Endothelial cell of umbilical vein (primary cell): ENCODE results near the gene RAD9B. TPM values are rescaled to one million over a fixed set of nuclear protein-coding genes. Genes with fewer than 3 reads are reported as not detected.

ENCODE experiments used
- BruUV-seq: library from RNA; stranded (reverse); fragments of 400-500 nt; replicated peaks from 2 replicates; lab custom pipeline; 2021; lab: Mats Ljungman, UMichigan
- CTCF ChIA-PET: fragments of 300-600, 350-600 bp; sonication (Branson Sonifier 250); formaldehyde crosslinking; loops from one replicate; lab custom pipeline; 2021; ENCODE audit warnings: antibody characterized with exemption, inconsistent platforms; lab: Charles Lee
- POLR2A ChIA-PET: fragments of 300-600, 350-600 bp; sonication (Branson Sonifier 250); formaldehyde crosslinking; loops from one replicate; lab custom pipeline; 2021; ENCODE audit warnings: antibody characterized with exemption, inconsistent platforms; lab: Charles Lee
- DNase-seq: peaks from one replicate; pipeline ENCODE4 v3.0.0-alpha.2; 2011; ENCODE audit warnings: low read depth, low spot score
- FAIRE-seq: peaks from 2 replicates; lab custom pipeline; 2011; peaks lifted over from hg19 to GRCh38; lab: Jason Lieb, UNC
- H2AFZ ChIP-seq: 2 replicates; pipeline ENCODE4 v1.6.0; 2012; ENCODE audit warnings: low read depth, low read length, control low read depth, inconsistent platforms
- H3K27ac ChIP-seq: 2 replicates; pipeline ENCODE4 v1.5.1; 2011; ENCODE audit warnings: low read depth, mild to moderate bottlenecking, control low read depth, low read length, moderate library complexity; ENCODE audit not compliant: insufficient read depth
- H3K27me3 ChIP-seq, 2 experiments: 2 replicates each; pipeline versions ENCODE4 v1.6.0 to v1.6.1; 2011; ENCODE audit warnings: low read length in 2 of 2, mixed read lengths in 1 of 2; ENCODE audit not compliant: control insufficient read depth in 2 of 2, insufficient read depth in 2 of 2
- H3K36me3 ChIP-seq, 2 experiments: 2 replicates in 1 of 2; 3 replicates in 1 of 2; pipeline ENCODE4 v1.5.1; 2011; ENCODE audit warnings: low read length in 2 of 2, mild to moderate bottlenecking in 1 of 2, moderate library complexity in 1 of 2; ENCODE audit not compliant: control insufficient read depth in 2 of 2, insufficient read depth in 2 of 2; ENCODE audit errors: extremely low read depth in 1 of 2
- H3K4me1 ChIP-seq: 3 replicates; pipeline ENCODE4 v1.5.1; 2011; ENCODE audit warnings: mild to moderate bottlenecking, low read length; ENCODE audit not compliant: control insufficient read depth, insufficient read depth; ENCODE audit errors: extremely low read depth
- H3K4me2 ChIP-seq: 2 replicates; pipeline ENCODE4 v1.6.1; 2011; ENCODE audit warnings: low read length, control low read depth, mixed read lengths; ENCODE audit not compliant: insufficient read depth
- H3K4me3 ChIP-seq, 3 experiments: fragments of 200-600 bp in 1 of 3; sonication (generic), shearing (Covaris generic) in 1 of 3; replicated peaks in 1 of 3; 2 replicates each; pipeline ENCODE4 v1.5.1; 2011 to 2016; ENCODE audit warnings: control low read depth in 3 of 3, low read length in 3 of 3, mild to moderate bottlenecking in 2 of 3, inconsistent platforms in 1 of 3, low read depth in 1 of 3, moderate library complexity in 1 of 3; ENCODE audit not compliant: insufficient read depth in 1 of 3
- H3K79me2 ChIP-seq: 2 replicates; pipeline ENCODE4 v1.6.0; 2012; ENCODE audit warnings: low read length, inconsistent platforms; ENCODE audit not compliant: control insufficient read depth, insufficient read depth
- H3K9ac ChIP-seq: replicated peaks from 2 replicates; pipeline ENCODE3; 2011; ENCODE audit warnings: low read length, control low read depth; ENCODE audit not compliant: insufficient read depth; ENCODE audit errors: extremely low read depth
- H3K9me1 ChIP-seq: replicated peaks from 3 replicates; pipeline ENCODE4 v1.6.0; 2011; ENCODE audit warnings: mild to moderate bottlenecking, low read length; ENCODE audit not compliant: control insufficient read depth, insufficient read depth; ENCODE audit errors: extremely low read depth
- H3K9me3 ChIP-seq: replicated peaks from 2 replicates; pipeline ENCODE4 v1.5.1; 2012; ENCODE audit warnings: low read length, inconsistent platforms; ENCODE audit not compliant: control insufficient read depth, insufficient read depth
- H4K20me1 ChIP-seq: replicated peaks from 2 replicates; pipeline ENCODE3; 2011; ENCODE audit warnings: mild to moderate bottlenecking, low read length; ENCODE audit not compliant: control insufficient read depth, insufficient read depth; ENCODE audit errors: extremely low read depth
- FOS ChIP-seq: IDR thresholded peaks from 2 replicates; pipeline ENCODE4 v1.6.1; 2011; ENCODE audit warnings: mild to moderate bottlenecking, low read length, moderate library complexity, borderline replicate concordance; ENCODE audit not compliant: insufficient read depth
- GATA2 ChIP-seq: IDR thresholded peaks from 2 replicates; pipeline ENCODE4 v1.7.0; 2011; ENCODE audit warnings: low read depth, mild to moderate bottlenecking, moderate library complexity, mixed read lengths, low read length; ENCODE audit not compliant: insufficient read length, insufficient read depth
- JUN ChIP-seq: IDR thresholded peaks from 2 replicates; pipeline ENCODE4 v1.6.1; 2011; ENCODE audit warnings: borderline replicate concordance, low read depth; ENCODE audit not compliant: insufficient read length, insufficient read depth
- POLR2A ChIP-seq: IDR thresholded peaks from 2 replicates; pipeline ENCODE4 v1.6.1; 2012; ENCODE audit warnings: low read depth, mild to moderate bottlenecking, control low read depth, low read length
- POLR2AphosphoS5 ChIP-seq: IDR thresholded peaks from 2 replicates; pipeline ENCODE4 v1.6.1; 2012; ENCODE audit warnings: low read depth, mild to moderate bottlenecking, control low read depth, low read length, moderate library complexity; ENCODE audit not compliant: insufficient read depth
- dilution Hi-C: fragments of 300-500 bp; cut with MboI; formaldehyde crosslinking; loops from one replicate; pipeline ENCODE4 v1.15.0; 2019; ENCODE audit warnings: low sequenced_read_pairs; ENCODE audit not compliant: extremely low pct_ligation_motif_present
- intact Hi-C: fragments of 100-400 bp; cut with micrococcal nuclease; formaldehyde crosslinking; loops from one replicate; pipeline ENCODE4 v1.10.0; 2022
- polyA plus RNA-seq, 4 experiments: library from polyadenylated mRNA; depleted of rRNA in 3 of 4; stranded (reverse) in 3 of 4; unstranded in 1 of 4; fragments of >200 nt; gene quantifications; 2 replicates each; pipeline versions ENCODE4 v1.2.1 to v1.2.3, GENCODE V29; 2011 to 2012; ENCODE audit warnings: missing spikeins in 1 of 4
- total RNA-seq: library from RNA; stranded (reverse); gene quantifications from 2 replicates; pipeline ENCODE4 v1.2.3, GENCODE V29; 2021
- TF ChIP-seq, protein P1 (sequence below): IDR thresholded peaks from 2 replicates; pipeline ENCODE4 v1.6.1; 2011; ENCODE audit not compliant: insufficient read depth, insufficient read length

Gene RAD9B
- total and polyA plus RNA-seq, 2 donors (not counting 3 experiments of a cell fraction or from before 2014, with no cell fraction given): 0.11 to 0.15 TPM

DNA sequence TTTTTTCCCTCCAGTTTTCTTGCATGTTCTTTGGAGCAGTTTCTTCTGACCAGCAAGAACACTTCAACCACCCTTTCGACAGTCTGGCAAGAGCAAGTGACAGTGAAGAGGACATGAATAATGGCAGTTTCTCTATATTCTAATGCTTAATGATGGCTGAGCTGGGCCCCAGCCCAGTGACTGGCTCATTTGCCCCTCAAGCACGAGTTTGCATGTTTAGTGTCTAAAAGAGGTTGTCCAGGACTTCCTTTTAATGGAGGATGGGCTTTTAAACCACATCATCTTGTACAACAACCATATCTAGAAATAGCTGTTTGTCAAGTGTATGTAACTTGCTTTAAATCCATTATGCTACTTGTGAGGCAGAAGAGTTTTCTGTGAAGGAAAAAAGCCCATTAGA, 28.4 kb downstream of the RAD9B start:
- FAIRE-seq (no peak), DNase-seq (no peak)
- H3K9ac ChIP-seq: no peak overlapping the region
- H3K9me1 ChIP-seq: no peaks in the 10 kb centered on the region
- H3K79me2 ChIP-seq: peaks cover 3% of the 10 kb centered on the region
- no peaks in the 10 kb centered on the region for H3K4me1 ChIP-seq
- intact Hi-C loops: no loop called here
- TF ChIP-seq POLR2AphosphoS5: no peak
- no peak for TF ChIP-seq FOS
- TF ChIP-seq GATA2: no peak
- no peak for TF ChIP-seq JUN
- no peak for TF ChIP-seq POLR2A
- TF ChIP-seq, protein P1, sequence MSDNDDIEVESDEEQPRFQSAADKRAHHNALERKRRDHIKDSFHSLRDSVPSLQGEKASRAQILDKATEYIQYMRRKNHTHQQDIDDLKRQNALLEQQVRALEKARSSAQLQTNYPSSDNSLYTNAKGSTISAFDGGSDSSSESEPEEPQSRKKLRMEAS: no peak
- no peak overlapping the region for H3K4me3 ChIP-seq
- H3K36me3 ChIP-seq: no peaks in the 10 kb centered on the region
- ChIA-PET POLR2A (no interaction called here), CTCF (no interaction called here)
- dilution Hi-C loops: no loop called here
- no TSS peak for BruUV-seq
- H3K4me2 ChIP-seq: no peak overlapping the region
- no peaks in the 10 kb centered on the region for H4K20me1 ChIP-seq
- no peak overlapping the region for H2AFZ ChIP-seq
- H3K27me3 ChIP-seq: no peaks in the 10 kb centered on the region
- no peak overlapping the region for H3K27ac ChIP-seq
- H3K9me3 ChIP-seq: no peaks in the 10 kb centered on the region

DNA sequence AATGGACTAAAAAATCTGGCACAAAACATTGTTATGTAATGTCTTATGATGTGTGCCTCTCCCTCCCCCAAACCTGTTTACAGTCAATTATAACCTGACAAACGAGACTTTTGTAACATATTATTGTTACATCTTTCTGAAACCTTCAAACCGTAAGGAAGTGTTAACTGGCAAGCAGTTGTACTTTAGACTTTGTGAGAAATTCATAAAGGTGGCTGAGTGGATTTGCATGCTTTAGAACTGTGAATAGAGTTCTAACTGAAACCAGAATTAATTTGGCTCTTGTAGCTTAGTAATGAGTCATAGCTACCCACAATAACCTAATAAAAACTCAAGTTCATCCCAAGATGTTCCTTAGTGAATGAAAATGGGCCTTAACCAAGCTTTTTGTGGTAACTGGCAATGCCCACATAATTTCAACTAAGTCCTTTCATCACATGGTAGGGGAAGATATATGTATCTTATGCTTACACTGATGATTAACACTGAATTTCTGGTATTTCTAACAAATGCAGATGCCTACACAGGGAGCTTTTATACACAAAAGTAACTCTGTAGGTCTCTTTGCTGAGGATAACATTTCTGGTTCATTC, 29.7 kb downstream of the RAD9B start:
- POLR2A ChIA-PET: no interaction called here
- dilution Hi-C loops: no loop called here
- BruUV-seq: no TSS peak

More for the DNA sequence above, 29.7 kb downstream of the RAD9B start:
- H3K9me1 ChIP-seq: no peaks in the 10 kb centered on the region
- CTCF ChIA-PET: interaction anchor here (1.1 to 1.2 kb wide), 3 partner anchors 19 to 68 kb away, joined by 3 to 6 read pairs (median 4); no protein-coding TSS in a partner anchor
- DNase-seq: no peak
- H3K9me3 ChIP-seq: no peaks in the 10 kb centered on the region
- intact Hi-C loops: no loop called here
- no peak overlapping the region for H2AFZ ChIP-seq
- H3K27ac ChIP-seq: no peak overlapping the region
- H3K4me1 ChIP-seq: no peaks in the 10 kb centered on the region
- TF ChIP-seq JUN: peak; percentile 22
- TF ChIP-seq POLR2A: no peak
- TF ChIP-seq FOS: peak; percentile 15
- peak; percentile 8 for FAIRE-seq
- H3K79me2 ChIP-seq: peaks cover 6% of the 10 kb centered on the region
- peaks cover 2% of the 10 kb centered on the region in 2 experiments for H3K36me3 ChIP-seq
- H3K27me3 ChIP-seq: no peaks in the 10 kb centered on the region
- H3K4me3 ChIP-seq: no peak overlapping the region
- H4K20me1 ChIP-seq: no peaks in the 10 kb centered on the region
- H3K9ac ChIP-seq: no peak overlapping the region
- H3K4me2 ChIP-seq: no peak overlapping the region
